GM23338 (cell line): Measurements from ENCODE around the gene INO80E. TPM values are rescaled to one million over a fixed set of nuclear protein-coding genes. Genes with fewer than 3 reads are reported as not detected.

Experiments
- ATAC-seq: fragments of 200-7000 bp; cut with Tn5 transposase; 3 replicates; pipeline ENCODE4 v1.9.1; 2020
- DNase-seq: peaks from one replicate; pipeline ENCODE4 v3.0.0-alpha.2; 2015; ENCODE audit warnings: low spot score
- H2AFZ ChIP-seq: fragments of 200-600 bp; sonication (generic); 2 replicates; pipeline ENCODE4 v1.8.0; 2016; ENCODE audit warnings: antibody characterized with exemption, mild to moderate bottlenecking, moderate library complexity
- H3F3A ChIP-seq: fragments of 200-600 bp; sonication (generic); replicated peaks from 2 replicates; pipeline ENCODE4 v1.8.0; 2017; ENCODE audit warnings: antibody characterized with exemption, mixed run types, low read depth
- H3K27ac ChIP-seq: fragments of 200-600 bp; sonication (generic); 2 replicates; pipeline ENCODE4 v1.6.1; 2016; ENCODE audit warnings: low read depth
- H3K27me3 ChIP-seq: fragments of 200-600 bp; sonication (generic); 2 replicates; pipeline ENCODE4 v1.8.0; 2016; ENCODE audit warnings: mild to moderate bottlenecking, mixed run types, moderate library complexity; ENCODE audit not compliant: insufficient read depth
- H3K36me3 ChIP-seq: fragments of 200-600 bp; sonication (generic); 2 replicates; pipeline ENCODE4 v1.8.0; 2016; ENCODE audit warnings: mild to moderate bottlenecking; ENCODE audit not compliant: insufficient read depth
- H3K4me1 ChIP-seq: fragments of 200-600 bp; sonication (generic); 2 replicates; pipeline ENCODE4 v1.8.0; 2016; ENCODE audit warnings: mild to moderate bottlenecking, moderate library complexity; ENCODE audit not compliant: insufficient read depth
- H3K4me2 ChIP-seq: fragments of 200-600 bp; sonication (generic); 2 replicates; pipeline ENCODE4 v1.7.1; 2017; ENCODE audit warnings: mixed run types
- H3K4me3 ChIP-seq: fragments of 200-600 bp; sonication (generic); 2 replicates; pipeline ENCODE4 v1.6.1; 2016; ENCODE audit warnings: mixed run types
- H3K79me2 ChIP-seq: fragments of 200-600 bp; sonication (generic); replicated peaks from 2 replicates; pipeline ENCODE4 v1.8.0; 2017; ENCODE audit warnings: mild to moderate bottlenecking; ENCODE audit not compliant: insufficient read depth
- H3K9me2 ChIP-seq: fragments of 200-600 bp; sonication (generic); 2 replicates; pipeline ENCODE4 v1.8.0; 2017; ENCODE audit not compliant: insufficient read depth
- H4K20me1 ChIP-seq: fragments of 200-600 bp; sonication (generic); replicated peaks from 2 replicates; pipeline ENCODE4 v1.8.0; 2017; ENCODE audit warnings: mild to moderate bottlenecking; ENCODE audit not compliant: insufficient read depth
- H3K27ac Mint-ChIP-seq: 2 replicates; pipeline ENCODE4 v1.8.0; 2020; ENCODE audit warnings: inconsistent platforms, mild to moderate bottlenecking, moderate library complexity, mixed read lengths
- H3K27me3 Mint-ChIP-seq: 3 replicates; pipeline ENCODE4 v1.8.0; 2022; ENCODE audit warnings: low read depth, mild to moderate bottlenecking, moderate library complexity, mixed read lengths, inconsistent platforms; ENCODE audit not compliant: insufficient read depth, poor library complexity
- H3K36me3 Mint-ChIP-seq: 3 replicates; pipeline ENCODE4 v1.8.0; 2021; ENCODE audit warnings: low read depth, mild to moderate bottlenecking, inconsistent platforms, moderate library complexity, mixed read lengths
- H3K4me1 Mint-ChIP-seq: 3 replicates; pipeline ENCODE4 v1.8.0; 2020; ENCODE audit warnings: mild to moderate bottlenecking, inconsistent platforms, mixed read lengths
- H3K4me3 Mint-ChIP-seq: 3 replicates; pipeline ENCODE4 v1.8.0; 2021; ENCODE audit warnings: moderate library complexity, mild to moderate bottlenecking, inconsistent platforms, mixed read lengths
- H3K9me3 Mint-ChIP-seq: 3 replicates; pipeline ENCODE4 v1.8.0; 2020; ENCODE audit warnings: moderate library complexity, mild to moderate bottlenecking, inconsistent platforms, mixed read lengths
- EZH2phosphoT487 ChIP-seq: fragments of 200-600 bp; sonication (generic); IDR thresholded peaks from one replicate; pipeline ENCODE4 v1.8.1; 2018; ENCODE audit warnings: antibody characterized with exemption; ENCODE audit not compliant: unreplicated experiment
- NANOG ChIP-seq: IDR thresholded peaks from 2 replicates; pipeline ENCODE4 v1.6.1; 2016; ENCODE audit warnings: antibody characterized with exemption, borderline replicate concordance
- STAT1 ChIP-seq: IDR thresholded peaks from one replicate; pipeline ENCODE4 v1.6.1; 2016; ENCODE audit warnings: antibody characterized with exemption; ENCODE audit not compliant: unreplicated experiment
- ZNF114 ChIP-seq: fragments of 250-450 bp; sonication (Bioruptor Pico); IDR thresholded peaks from 2 replicates; pipeline ENCODE4 v1.5.0; 2020; ENCODE audit warnings: mild to moderate bottlenecking, moderate library complexity
- polyA plus RNA-seq: library from polyadenylated mRNA; unstranded; fragments of >200 nt; fragmentation: Nextera tagmentation; extraction: Ambion mirVana; gene quantifications from 2 replicates; pipeline ENCODE4 v1.2.1, GENCODE V29; 2016
- total RNA-seq: library from RNA; depleted of rRNA; stranded (reverse); fragments of >200 nt; shearing (Covaris generic); gene quantifications from 2 replicates; pipeline ENCODE4 v1.2.3, GENCODE V29; 2014
- TF ChIP-seq, protein P1 (sequence below), 2 experiments: fragments of 200-600 bp in 1 of 2; sonication (generic) in 1 of 2; conservative IDR thresholded peaks; 2 replicates each; pipeline versions ENCODE4 v1.5.1 to v1.6.1; 2016 to 2017; ENCODE audit warnings: antibody characterized with exemption in 2 of 2, low read depth in 2 of 2, mild to moderate bottlenecking in 2 of 2, moderate library complexity in 1 of 2
- TF ChIP-seq, protein P2 (sequence below): IDR thresholded peaks from one replicate; pipeline ENCODE4 v1.6.1; 2018; ENCODE audit warnings: antibody characterized with exemption; ENCODE audit not compliant: unreplicated experiment
- TF ChIP-seq, protein P3 (sequence below): fragments of 250-450 bp; sonication (Bioruptor Pico); IDR thresholded peaks from 2 replicates; pipeline ENCODE4 v1.5.0; 2020; ENCODE audit warnings: mild to moderate bottlenecking, moderate library complexity

INO80E gene
- total and polyA plus RNA-seq, 2 experiments from 2014 or later, result 66.0 to 71.0 TPM

DNA sequence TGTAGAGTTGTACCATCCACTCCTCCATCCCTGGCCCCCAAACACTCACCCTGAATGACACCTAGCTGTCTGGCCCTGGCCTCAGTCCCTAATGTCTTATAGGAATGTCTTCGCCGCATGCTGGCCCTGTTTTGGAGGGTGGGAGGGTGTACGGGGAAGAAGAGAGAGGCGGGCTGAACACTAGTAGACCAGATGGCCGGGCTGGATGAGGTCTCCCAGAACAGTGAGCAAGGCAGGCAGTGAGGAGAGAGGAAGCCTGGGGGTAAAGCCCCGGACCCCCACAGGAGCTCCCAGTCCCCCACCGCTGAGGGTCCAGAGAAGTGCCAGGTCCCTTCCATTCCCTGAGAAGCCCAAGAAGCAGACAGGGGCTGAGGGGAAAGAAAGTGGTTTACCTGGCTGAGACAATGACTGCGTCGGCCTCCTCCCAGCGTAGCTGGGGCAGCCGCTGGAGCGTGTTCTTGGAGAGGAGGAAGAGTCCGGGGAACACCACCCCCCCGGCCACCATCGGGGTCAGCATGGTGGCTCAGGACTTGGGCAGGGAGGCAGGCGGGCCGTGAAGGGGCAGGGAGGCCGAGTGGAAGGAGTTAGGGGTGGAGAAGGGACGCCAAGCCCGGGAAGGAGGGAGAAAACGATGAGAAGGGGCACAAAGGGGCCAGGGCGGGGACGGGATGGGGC lies 34.1 kb downstream of the INO80E start:
- H3K4me3 ChIP-seq, result peak overlapping the region; percentile 83
- H3K36me3 Mint-ChIP-seq, result peaks cover 3% of the 10 kb centered on the region; the same call in 2 of the 3 replicates
- H4K20me1 ChIP-seq, result no peaks in the 10 kb centered on the region; the same call in 1 of the 2 replicates
- no peak overlapping the region for H3K27ac Mint-ChIP-seq
- 0 out of 2 replicates have a peak, but pooled peaks cover 3% of the 10 kb centered on the region for H3F3A ChIP-seq
- peaks cover 19% of the 10 kb centered on the region for H3K27me3 Mint-ChIP-seq
- peaks cover 2% of the 10 kb centered on the region; the same call in 1 of the 2 replicates for H3K27me3 ChIP-seq
- no peak overlapping the region for H3K27ac ChIP-seq
- no peaks in the 10 kb centered on the region for H3K36me3 ChIP-seq
- TF ChIP-seq EZH2phosphoT487 (no peak), STAT1 (no peak), NANOG (no peak), ZNF114 (CRISPR knock-in tag) (no peak)
- TF ChIP-seq, protein P1, sequence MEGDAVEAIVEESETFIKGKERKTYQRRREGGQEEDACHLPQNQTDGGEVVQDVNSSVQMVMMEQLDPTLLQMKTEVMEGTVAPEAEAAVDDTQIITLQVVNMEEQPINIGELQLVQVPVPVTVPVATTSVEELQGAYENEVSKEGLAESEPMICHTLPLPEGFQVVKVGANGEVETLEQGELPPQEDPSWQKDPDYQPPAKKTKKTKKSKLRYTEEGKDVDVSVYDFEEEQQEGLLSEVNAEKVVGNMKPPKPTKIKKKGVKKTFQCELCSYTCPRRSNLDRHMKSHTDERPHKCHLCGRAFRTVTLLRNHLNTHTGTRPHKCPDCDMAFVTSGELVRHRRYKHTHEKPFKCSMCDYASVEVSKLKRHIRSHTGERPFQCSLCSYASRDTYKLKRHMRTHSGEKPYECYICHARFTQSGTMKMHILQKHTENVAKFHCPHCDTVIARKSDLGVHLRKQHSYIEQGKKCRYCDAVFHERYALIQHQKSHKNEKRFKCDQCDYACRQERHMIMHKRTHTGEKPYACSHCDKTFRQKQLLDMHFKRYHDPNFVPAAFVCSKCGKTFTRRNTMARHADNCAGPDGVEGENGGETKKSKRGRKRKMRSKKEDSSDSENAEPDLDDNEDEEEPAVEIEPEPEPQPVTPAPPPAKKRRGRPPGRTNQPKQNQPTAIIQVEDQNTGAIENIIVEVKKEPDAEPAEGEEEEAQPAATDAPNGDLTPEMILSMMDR (conservative IDR thresholded peaks at IDR 0.05; ENCODE audit: low read depth in 2 of 2), result no peak
- TF ChIP-seq, protein P2, sequence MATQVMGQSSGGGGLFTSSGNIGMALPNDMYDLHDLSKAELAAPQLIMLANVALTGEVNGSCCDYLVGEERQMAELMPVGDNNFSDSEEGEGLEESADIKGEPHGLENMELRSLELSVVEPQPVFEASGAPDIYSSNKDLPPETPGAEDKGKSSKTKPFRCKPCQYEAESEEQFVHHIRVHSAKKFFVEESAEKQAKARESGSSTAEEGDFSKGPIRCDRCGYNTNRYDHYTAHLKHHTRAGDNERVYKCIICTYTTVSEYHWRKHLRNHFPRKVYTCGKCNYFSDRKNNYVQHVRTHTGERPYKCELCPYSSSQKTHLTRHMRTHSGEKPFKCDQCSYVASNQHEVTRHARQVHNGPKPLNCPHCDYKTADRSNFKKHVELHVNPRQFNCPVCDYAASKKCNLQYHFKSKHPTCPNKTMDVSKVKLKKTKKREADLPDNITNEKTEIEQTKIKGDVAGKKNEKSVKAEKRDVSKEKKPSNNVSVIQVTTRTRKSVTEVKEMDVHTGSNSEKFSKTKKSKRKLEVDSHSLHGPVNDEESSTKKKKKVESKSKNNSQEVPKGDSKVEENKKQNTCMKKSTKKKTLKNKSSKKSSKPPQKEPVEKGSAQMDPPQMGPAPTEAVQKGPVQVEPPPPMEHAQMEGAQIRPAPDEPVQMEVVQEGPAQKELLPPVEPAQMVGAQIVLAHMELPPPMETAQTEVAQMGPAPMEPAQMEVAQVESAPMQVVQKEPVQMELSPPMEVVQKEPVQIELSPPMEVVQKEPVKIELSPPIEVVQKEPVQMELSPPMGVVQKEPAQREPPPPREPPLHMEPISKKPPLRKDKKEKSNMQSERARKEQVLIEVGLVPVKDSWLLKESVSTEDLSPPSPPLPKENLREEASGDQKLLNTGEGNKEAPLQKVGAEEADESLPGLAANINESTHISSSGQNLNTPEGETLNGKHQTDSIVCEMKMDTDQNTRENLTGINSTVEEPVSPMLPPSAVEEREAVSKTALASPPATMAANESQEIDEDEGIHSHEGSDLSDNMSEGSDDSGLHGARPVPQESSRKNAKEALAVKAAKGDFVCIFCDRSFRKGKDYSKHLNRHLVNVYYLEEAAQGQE, result no peak
- TF ChIP-seq, protein P3, sequence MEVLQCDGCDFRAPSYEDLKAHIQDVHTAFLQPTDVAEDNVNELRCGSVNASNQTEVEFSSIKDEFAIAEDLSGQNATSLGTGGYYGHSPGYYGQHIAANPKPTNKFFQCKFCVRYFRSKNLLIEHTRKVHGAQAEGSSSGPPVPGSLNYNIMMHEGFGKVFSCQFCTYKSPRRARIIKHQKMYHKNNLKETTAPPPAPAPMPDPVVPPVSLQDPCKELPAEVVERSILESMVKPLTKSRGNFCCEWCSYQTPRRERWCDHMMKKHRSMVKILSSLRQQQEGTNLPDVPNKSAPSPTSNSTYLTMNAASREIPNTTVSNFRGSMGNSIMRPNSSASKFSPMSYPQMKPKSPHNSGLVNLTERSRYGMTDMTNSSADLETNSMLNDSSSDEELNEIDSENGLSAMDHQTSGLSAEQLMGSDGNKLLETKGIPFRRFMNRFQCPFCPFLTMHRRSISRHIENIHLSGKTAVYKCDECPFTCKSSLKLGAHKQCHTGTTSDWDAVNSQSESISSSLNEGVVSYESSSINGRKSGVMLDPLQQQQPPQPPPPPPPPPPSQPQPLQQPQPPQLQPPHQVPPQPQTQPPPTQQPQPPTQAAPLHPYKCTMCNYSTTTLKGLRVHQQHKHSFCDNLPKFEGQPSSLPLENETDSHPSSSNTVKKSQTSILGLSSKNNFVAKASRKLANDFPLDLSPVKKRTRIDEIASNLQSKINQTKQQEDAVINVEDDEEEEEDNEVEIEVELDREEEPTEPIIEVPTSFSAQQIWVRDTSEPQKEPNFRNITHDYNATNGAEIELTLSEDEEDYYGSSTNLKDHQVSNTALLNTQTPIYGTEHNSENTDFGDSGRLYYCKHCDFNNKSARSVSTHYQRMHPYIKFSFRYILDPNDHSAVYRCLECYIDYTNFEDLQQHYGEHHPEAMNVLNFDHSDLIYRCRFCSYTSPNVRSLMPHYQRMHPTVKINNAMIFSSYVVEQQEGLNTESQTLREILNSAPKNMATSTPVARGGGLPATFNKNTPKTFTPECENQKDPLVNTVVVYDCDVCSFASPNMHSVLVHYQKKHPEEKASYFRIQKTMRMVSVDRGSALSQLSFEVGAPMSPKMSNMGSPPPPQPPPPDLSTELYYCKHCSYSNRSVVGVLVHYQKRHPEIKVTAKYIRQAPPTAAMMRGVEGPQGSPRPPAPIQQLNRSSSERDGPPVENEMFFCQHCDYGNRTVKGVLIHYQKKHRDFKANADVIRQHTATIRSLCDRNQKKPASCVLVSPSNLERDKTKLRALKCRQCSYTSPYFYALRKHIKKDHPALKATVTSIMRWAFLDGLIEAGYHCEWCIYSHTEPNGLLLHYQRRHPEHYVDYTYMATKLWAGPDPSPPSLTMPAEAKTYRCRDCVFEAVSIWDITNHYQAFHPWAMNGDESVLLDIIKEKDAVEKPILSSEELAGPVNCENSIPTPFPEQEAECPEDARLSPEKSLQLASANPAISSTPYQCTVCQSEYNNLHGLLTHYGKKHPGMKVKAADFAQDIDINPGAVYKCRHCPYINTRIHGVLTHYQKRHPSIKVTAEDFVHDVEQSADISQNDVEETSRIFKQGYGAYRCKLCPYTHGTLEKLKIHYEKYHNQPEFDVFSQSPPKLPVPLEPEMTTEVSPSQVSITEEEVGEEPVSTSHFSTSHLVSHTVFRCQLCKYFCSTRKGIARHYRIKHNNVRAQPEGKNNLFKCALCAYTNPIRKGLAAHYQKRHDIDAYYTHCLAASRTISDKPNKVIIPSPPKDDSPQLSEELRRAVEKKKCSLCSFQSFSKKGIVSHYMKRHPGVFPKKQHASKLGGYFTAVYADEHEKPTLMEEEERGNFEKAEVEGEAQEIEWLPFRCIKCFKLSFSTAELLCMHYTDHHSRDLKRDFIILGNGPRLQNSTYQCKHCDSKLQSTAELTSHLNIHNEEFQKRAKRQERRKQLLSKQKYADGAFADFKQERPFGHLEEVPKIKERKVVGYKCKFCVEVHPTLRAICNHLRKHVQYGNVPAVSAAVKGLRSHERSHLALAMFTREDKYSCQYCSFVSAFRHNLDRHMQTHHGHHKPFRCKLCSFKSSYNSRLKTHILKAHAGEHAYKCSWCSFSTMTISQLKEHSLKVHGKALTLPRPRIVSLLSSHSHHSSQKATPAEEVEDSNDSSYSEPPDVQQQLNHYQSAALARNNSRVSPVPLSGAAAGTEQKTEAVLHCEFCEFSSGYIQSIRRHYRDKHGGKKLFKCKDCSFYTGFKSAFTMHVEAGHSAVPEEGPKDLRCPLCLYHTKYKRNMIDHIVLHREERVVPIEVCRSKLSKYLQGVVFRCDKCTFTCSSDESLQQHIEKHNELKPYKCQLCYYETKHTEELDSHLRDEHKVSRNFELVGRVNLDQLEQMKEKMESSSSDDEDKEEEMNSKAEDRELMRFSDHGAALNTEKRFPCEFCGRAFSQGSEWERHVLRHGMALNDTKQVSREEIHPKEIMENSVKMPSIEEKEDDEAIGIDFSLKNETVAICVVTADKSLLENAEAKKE (CRISPR knock-in tag), result no peak
- H3K4me1 ChIP-seq, result peaks cover 24% of the 10 kb centered on the region
- no peaks in the 10 kb centered on the region for H3K9me2 ChIP-seq
- peak overlapping the region; percentile 95 for H3K4me2 ChIP-seq
- H3K4me1 Mint-ChIP-seq, result peaks cover 39% of the 10 kb centered on the region
- DNase-seq, result peak; percentile 44
- no peaks in the 10 kb centered on the region for H3K79me2 ChIP-seq
- H3K4me3 Mint-ChIP-seq, result peak overlapping the region; percentile 83
- ATAC-seq, result peak; percentile 2; the same call in 2 of the 3 replicates
- H3K9me3 Mint-ChIP-seq, result no peaks in the 10 kb centered on the region
- H2AFZ ChIP-seq, result peak overlapping the region; percentile 56; the same call in 1 of the 2 replicates
